CMK (cell line): Measurements from ENCODE around the gene BCKDHB.
"Not testable (repeated sequence)": the region's sequence is repeated elsewhere in the genome, so short reads cannot be mapped to it uniquely, and the experiment has no call there.

Source experiments
- DNase-seq: peaks from one replicate; pipeline ENCODE4 v3.0.0-alpha.2; 2010; ENCODE audit warnings: low read depth

BCKDHB gene

DNA sequence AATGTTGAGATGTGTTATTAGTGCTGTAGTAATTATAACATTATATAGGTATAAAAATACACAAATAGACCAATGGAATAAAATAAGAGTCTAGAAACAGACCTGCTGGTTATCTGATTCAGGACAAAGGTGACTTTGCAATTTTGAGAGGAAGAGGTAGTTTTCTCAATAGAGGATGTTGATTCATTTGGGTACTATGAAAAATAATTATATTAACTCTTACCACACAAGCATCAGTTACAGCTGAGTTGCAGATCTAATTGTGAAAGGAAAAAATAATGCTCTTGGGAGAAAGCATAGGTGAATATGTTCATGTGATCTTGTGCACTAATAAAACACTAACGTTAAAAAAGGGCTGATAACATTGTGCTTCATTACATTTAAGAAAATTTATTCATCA is 103.0 kb downstream of the BCKDHB start:
- no peak for DNase-seq

DNA sequence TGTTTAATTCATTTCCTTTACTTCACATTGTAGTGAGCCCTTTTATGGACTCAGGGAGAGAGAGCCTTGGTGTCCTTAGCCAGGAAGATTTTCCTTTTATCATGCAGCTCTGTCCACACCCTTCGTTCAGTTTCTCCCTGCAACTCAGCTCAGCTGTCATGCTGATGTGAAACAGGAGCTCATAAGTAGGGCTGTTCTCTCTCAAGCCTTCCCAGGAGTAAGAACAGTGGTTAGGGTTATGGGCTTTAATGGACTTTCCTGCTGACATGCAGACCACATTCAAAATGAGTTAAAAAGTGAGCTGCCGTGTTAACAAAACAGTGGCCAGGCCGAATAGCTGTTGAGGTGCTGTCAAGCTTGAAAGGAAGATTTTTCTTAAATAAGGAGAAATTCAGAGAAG is 104.1 kb downstream of the BCKDHB start:
- no peak for DNase-seq

DNA sequence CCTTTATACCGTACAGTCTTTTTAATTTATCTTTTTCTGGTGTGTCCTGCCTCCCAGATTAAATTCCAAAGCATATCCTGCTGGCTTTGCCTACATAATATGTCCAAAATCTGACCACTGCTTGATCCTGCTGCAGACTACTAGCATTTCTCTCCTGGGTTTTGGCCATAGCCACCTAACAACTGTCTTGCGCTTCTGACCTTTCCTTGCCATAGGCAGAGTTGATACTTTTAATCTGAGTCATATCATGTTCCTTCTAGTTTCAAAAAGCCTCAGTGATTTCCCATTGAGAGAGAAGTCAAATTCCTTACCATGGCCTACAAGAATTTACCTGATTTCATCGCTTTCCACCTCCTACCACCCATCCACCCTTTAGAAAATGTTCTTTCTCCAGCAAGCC is 104.8 kb downstream of the BCKDHB start:
- no peak for DNase-seq

DNA sequence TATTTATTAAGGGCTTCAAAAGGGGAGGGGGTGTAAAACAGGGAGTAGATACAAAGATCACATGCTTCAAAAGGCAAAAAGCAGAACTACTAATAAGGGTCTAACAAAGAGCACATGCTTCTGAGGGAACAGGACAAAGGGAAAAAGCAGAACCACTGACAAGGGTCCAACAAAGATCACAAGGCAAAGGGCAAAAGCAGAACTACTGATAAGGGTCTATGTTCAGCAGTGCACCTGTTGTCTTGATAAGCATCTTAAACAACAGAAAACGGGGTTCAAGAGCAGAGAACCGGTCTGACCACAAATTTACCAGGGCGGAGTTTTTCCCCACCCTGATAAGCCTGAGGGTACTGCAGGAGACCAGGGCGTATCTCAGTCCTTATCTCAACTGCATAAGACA is 105.4 kb downstream of the BCKDHB start:
- not testable (repeated sequence) for DNase-seq

DNA sequence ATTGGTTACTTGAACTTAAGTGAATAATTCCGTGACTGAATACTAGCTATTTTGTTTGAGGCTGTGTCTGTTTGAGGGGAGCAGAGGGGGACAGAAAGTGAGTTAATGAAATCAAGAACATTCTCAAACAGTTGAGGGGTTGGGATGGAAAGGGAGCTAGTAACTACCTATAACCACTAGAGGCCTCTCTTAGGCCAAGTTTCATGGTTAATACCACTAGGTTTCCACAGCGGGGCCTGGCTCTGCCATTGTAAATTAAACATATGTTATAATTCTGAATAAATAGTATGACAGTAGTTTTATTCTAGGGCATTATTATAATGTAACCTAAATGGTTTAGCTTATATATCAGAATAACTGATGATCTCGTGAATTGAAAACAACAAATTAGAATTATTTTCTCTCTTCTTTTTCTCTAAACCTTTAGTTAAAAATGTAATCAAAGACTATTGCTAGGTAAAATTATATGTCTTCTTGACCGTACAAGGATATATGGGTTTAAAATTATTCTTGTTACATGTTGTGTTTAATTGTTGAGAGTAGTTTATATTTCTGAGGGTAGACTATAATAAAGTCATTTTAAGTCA is 108.1 kb downstream of the BCKDHB start:
- no peak for DNase-seq

DNA sequence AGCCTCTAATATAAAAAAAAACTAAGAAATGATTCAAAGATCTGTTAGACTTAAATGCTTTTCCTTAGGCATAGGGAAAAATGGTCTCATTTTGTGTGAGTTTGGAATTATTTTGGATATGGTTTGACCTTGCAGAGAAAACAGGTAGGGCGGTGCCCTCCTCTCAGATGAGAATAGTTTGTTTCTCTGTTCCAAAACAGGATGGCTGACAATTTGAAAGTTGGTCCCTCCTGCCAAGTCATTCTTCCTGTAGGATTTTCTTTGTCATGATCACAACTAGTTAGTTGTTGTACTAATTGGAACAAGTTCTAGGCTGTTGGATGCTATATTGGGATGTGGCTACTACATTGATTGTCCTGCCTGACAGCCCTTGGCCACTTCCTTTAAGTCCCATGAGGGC is 108.6 kb downstream of the BCKDHB start:
- no peak for DNase-seq

DNA sequence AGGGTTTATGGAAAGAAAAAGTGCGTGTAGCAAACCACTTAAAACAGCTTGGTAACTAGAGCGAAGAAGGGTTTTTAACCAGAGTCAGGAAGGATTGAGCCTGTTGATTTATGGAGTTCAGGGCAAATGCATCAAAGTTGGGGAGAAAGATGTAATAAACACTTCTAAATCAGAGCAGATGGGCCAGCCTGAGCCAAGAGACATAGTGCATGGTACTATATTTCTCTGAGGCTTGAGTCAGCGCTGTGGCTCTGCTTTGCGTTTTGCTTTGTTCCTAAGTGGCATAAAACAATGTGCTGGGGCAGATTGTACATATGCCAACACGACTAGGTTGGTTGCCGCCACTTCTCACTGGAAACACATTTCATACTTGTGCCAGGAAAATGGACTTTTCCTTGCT is 111.3 kb downstream of the BCKDHB start:
- no peak for DNase-seq

DNA sequence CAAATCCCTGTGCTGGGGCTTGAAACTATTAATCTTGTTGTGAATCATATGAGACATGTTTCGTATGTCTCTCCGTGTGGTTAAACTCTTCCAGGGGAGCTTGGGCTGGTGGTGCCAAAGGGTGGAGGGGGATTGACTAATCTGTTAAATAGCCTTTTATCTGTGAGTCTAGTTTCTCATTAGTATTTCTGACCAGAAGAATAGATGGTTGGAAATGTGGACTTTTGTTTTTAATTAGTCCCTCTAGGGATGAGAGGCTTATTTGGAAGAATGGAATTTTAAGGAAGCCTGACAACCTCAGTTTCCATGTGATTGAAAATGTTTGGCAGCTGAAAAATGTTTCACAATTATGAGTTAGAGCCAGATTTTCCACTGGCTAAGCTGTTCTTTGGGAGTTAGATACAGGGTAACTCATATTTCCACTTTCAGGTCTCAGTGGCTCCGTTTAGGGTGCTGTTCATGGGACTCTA is 117.3 kb downstream of the BCKDHB start:
- no peak for DNase-seq

DNA sequence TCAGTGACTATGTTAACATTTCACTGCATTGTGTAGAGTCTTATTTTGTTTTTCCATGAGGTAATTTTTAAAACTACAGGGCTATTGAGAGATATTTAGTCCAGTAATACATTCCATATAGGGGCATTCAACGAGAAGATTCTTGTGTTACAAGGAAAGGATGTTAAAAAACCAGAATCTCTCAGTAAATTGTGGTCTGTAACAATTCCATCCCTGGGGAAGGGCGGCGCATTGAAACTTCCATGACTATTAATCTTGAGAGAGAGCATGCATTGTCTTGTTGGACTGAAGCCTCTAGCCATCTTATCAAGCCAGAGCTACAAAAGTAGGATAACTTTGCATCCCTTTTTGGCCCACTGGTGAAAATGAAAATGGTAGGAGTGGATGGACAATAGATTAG is 119.7 kb downstream of the BCKDHB start:
- DNase-seq, result no peak

DNA sequence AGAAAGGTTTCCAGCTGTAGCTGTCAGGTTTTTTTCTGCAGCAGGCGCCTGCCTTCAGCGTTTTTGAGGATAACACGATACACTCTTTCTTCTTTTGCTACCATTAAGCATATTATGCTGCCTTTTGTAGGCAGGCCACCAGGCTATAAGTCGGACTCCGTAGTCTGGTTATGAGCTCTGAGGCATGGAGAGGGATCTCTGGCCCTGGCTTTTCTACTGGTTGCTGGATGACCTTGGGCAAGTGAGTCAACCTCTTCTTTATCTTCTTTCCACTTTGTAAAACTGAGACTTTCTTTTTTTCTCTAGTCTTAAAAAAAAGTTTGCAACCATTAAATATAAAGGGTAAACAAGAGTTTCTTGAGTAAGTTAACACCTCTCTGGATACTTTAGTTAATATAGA is 120.2 kb downstream of the BCKDHB start:
- no peak for DNase-seq

DNA sequence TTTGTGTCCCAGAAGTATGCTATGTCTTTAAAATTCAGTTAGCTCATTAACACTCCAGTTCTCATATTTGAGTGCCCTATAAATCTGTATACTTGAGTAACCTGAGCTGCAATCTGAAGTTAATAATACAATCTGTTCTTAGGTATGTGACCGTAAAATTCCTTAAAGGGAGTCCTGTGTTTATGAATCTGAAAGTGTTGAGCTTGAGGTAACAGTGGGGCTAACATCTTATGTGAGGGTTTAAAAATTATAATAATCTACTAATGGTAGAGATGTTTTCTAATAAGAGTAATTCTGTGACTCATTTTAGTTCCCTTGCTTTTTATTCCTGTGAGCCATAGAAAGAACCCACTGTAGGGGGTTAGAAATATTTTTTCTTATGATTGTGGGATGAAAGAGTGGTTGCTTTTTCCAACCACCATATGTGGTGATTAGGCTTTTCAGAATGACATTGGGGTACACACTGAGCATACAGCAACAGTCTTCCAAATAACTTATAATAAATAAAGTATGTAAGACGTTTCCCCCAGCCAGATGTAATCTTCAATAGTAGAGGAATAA is 121.2 kb downstream of the BCKDHB start:
- DNase-seq, result no peak

DNA sequence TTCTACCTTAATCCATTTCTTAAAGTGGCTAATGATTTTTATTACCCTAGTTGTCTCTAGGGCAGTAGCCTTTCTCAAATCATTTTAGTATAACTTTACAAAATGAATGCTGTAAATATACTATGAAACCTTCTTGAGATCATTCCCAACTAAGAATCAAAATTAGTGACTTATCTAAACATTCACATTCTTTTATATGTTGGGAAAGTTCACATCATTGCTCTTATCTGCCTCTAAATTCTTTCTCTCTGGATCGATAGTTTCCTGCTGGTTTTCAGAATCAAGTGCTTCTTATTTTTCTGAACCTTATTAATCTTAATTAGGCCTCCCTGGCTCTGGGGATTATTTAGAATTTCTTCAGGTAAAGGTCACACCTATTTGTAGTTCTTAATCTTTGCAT is 126.8 kb downstream of the BCKDHB start:
- DNase-seq, result no peak

DNA sequence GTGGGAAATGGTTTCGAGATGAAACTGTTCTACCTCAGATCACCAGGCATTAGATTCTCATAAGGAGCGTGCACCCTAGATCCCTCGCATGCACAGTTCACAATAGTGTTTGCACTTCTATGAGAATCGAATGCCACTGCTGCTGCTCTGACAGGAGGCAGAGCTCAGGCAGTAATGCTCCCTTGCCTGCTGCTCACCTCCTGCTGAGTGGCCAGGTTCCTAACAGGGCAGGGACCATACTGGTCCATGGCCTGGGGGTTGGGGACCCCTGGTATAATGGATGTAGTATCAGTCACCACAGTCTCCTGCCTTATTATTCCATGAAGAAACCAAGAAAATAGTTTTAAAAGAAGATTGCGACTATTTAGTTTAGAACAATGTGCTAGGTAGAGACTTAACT is 127.5 kb downstream of the BCKDHB start:
- no peak for DNase-seq

DNA sequence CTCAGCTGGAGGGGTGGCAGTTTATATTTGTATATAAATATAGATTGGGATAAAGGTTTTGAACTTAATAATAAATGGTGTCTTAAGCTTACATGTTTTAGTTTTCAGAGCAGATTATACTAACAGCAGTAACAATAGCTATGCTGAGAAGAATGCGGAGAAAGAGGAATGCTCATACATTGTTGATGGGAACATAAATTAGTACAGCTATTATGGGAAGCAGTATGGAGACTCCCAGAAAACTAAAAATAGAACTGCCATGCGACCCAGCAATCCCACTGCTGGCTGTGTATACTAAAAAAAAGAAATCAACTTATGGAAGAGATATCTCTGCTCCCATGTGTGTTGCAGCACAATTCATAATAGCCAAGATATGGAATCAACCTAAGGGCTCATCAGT is 127.9 kb downstream of the BCKDHB start:
- no peak for DNase-seq

DNA sequence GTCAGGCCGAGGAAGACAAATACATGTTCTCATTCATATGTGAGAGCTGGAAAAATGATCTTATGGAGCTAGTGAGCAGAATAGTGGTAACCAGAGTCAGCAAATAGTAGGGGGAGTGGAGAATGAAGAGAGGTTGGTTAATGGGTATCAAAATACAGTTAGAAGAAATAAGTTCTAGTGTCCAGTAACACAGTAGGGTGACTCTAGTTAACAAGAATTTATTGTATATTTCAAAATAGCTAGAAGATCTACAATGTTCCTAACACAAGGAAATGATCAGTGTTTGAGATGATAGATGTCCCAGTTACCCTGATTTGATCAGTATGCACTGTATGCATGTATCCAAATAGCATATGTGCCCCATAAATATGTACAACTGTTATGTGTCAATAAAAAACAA is 128.4 kb downstream of the BCKDHB start:
- no peak for DNase-seq

DNA sequence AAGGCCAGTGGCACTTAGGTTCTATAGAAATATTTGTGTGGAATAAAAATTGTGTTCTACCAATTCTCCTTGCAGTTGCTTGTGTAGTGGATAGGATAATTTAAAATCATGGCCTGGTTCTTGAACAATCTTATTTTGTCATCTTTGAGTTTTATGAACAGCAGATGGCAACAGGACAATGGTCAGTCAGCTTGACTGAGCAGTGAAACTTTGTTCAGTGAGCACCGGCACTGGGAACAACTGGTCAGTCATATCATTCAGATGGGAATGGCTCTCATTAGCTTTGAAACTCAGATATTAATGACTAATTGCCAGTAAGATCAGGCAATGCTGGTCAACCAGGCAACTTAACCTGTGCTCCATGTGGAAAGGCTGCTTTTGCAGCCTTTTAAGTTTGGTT is 129.2 kb downstream of the BCKDHB start:
- no peak for DNase-seq

DNA sequence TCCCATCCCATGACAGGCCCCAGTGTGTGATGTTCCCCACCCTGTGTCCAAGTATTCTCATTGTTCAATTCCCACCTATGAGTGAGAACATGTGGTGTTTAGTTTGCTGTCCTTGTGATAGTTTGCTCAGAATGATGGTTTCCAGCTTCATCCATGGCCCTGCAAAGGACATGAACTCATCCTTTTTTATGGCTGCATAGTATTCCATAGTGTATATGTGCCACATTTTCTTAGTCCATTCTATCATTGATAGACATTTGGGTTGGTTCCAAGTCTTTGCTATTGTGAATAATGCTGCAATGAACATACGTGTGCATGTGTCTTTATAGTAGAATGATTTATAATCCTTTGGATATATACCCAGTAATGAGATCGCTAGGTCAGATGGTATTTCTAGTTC is 132.3 kb downstream of the BCKDHB start:
- not testable (repeated sequence) for DNase-seq

DNA sequence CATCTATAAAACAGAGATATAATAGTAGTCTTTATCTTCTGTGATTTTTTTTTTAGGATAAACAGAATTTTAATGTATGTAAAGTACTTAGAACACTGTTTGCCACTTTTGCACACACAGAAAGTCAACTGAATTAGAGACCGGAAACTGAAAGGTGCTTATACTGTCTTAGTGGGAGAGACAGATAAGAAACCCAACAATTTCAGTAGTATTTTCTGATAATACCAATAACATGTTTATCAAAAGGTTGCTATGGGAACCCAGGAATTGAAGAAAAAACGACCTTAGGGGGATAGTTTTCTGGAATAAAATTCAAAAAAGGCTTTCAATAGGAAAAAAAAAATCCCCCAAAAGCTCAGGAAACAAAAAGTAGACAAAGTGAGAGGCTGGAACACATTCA is 138.6 kb downstream of the BCKDHB start:
- no peak for DNase-seq

DNA sequence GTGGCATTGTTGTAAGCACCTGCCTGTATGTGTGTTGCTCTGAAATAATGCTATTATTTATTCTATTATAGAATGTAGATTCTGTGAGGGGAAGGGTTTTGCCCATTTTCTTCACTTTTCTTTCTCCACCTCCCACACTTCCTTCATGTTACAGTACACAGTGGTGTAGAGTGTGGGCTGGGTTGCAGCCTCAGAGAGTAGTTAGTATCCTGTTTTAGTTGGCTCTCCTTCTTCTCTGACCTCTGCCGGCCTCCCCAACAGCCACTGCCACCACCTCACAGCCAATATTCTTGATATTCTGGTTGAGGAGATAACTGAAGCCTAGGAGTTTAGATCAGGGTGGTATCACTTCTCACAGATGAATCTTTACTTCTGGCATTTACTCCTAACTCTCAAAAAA is 143.4 kb downstream of the BCKDHB start:
- no peak for DNase-seq

DNA sequence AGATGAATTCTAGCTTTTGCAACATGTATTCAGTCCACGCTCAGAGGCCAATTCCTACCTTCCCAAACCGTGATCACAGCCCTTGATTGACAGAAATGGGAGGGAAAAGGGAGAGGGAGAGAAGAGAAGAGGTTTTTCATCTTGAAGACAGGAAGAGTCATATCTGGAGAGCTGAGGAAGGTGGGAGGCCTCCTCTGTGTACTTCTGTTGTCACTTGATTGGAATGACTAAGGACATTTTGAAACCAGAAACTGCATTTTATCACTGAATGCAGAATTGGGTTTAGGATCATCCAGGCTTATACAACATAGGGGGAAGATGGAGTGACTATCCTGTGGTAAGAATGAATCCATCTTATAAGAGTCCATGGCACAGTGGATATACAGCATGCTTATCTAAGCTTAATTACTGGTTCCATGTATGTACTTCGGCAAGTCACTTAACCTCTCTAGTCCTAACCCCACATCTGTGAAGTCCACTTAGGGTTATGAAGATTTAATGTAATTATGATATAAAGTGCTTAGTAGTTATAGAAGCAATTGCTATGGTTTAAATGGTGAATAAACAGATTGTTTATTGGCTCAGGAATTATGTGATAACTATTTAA is 144.0 kb downstream of the BCKDHB start:
- peak; percentile 25 for DNase-seq

DNA sequence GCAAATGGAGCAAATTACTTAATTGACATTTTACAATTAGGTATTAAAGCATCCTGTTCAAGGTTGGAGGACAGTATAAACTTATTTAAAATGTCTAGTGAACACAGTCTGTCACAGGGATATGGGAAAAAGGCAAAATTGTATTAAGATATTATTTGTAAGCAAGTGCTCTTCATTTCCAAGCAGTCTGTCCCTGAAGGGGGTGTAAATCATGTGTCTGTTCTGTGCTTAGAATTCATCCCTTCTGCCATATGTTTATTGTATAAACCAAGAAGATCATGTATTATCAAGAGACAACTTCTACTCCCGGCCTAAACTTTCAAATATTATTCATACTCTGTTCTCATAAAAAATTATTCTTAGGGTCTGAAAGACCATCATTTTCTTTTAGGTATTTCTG is 144.8 kb downstream of the BCKDHB start:
- DNase-seq, result no peak

DNA sequence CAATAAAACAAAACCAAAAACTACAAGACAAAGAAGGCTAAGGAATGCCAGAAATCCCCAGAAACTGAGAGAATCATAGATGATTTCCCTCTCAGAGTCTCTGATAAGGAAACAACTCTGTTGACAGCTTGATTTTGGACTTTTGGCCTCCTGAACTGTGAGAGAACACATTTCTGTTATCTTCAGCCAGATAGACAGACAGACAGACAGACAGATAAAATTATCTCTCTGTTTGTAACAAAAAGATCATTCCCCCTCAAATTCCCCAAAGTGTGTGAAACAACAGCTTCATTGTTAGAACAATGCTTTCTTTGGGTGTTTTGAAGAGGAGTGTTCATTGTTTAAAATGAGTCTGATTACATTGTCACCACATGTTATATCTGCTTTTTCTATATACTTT is 148.2 kb downstream of the BCKDHB start:
- no peak for DNase-seq

DNA sequence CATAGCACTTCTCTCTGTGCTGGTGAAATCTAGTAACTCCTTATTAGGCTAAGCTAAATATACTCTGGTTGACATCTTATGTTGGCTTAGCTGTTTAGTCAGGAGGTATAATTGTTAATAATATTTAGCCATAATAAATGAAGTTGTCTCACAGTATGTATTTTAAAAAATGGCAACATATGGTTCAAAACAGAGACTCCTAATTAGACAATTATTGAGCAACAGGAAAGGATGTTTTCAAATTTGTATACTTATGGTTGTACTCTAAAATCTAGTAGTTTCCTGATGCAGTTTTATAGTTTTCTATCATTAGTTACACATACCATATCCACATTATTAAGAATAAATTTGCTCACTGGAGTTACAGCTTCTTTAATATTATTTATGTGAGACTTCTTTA is 150.2 kb downstream of the BCKDHB start:
- DNase-seq, result no peak

DNA sequence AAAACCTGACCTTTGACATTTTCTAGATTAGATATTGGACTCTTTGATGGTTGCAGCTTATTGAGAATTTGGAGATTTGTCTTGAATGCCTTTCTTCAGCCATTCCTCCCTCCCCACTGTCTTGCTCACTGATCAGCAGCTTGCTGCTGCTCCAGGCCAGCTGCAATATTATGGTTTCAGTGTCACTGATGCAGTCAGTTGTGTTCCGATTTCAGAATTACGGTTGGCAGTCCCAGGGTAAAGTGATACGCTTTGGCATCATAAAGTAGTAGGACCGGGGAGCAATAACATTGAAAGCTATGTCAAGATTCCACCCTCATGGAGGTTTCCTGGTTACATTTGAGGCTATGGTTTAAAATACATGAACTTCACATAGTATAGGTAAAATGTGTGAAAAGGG is 152.6 kb downstream of the BCKDHB start:
- no peak for DNase-seq
